ENCODE data around the gene TOP2B.

The TOP2B gene

DNA sequence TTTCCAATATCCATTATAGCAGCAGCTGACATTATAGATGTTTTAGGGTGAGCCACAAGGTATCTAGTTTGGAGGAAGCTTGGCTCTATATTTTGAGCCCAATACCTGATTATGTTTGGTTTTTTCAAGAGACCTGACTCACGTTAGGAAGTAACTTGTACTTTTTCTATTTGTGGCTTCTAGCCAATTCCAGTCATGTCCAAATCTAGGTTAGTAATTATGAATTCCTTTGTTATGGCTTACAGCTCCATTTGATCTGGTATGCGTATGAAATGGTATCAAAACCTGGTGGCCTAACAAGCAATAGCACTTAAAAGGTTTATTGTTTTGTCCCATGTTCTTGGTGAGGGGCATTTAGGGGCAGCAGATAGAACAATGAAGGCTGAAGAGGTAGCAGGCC is 115.9 kb downstream of the TOP2B start:
- DNase-seq (ENCODE audit: low read depth): no peak
- TF ChIP-seq, protein P1, sequence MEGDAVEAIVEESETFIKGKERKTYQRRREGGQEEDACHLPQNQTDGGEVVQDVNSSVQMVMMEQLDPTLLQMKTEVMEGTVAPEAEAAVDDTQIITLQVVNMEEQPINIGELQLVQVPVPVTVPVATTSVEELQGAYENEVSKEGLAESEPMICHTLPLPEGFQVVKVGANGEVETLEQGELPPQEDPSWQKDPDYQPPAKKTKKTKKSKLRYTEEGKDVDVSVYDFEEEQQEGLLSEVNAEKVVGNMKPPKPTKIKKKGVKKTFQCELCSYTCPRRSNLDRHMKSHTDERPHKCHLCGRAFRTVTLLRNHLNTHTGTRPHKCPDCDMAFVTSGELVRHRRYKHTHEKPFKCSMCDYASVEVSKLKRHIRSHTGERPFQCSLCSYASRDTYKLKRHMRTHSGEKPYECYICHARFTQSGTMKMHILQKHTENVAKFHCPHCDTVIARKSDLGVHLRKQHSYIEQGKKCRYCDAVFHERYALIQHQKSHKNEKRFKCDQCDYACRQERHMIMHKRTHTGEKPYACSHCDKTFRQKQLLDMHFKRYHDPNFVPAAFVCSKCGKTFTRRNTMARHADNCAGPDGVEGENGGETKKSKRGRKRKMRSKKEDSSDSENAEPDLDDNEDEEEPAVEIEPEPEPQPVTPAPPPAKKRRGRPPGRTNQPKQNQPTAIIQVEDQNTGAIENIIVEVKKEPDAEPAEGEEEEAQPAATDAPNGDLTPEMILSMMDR (IDR thresholded peaks at IDR 0.05; ENCODE audit: control insufficient read depth, extremely low read depth, insufficient read depth): no peak
- no peak overlapping the region for H3K4me3 ChIP-seq (ENCODE audit: low read depth, low read length)

DNA sequence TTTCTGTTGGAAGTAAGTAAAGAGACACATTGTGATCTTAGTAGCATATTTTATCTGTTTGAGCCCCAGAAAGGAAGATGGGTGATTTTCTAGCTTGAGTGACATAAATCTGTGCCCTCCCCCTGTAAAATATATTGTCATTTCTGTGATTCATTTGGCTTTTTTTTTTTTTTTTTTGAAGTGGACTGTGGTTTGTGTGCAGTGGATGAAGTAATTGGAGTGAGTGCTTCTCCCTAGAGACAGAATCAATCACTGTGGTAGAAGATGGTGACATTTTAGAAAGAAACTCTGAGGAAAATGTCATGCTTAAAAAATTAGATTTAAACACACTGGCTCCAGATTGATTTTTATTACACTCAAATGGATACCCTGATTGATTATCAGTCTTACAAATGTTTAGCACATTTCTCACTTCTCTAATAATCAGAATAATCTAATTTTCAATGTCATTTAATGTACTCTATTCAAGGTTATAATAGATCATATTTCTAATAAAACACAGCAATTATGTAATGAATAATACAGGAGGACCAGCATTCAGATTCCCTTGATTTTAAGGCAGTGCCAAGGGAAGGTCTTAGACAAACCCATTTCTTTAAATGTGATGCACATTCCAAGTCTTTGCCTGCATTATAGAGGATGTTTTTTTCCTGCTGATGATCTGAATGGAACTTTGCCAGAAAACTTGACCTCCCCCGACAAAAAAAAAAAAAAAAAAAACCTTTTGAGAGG is 116.6 kb downstream of the TOP2B start:
- no peak overlapping the region for H3K4me3 ChIP-seq (ENCODE audit: low read depth, low read length)
- TF ChIP-seq, protein P1 (IDR thresholded peaks at IDR 0.05; ENCODE audit: control insufficient read depth, extremely low read depth, insufficient read depth): no peak
- DNase-seq (ENCODE audit: low read depth): no peak
